Measurements from ENCODE around the gene EIF3I. TPM values are rescaled to one million over a fixed set of nuclear protein-coding genes. Genes with fewer than 3 reads are reported as not detected.

EIF3I gene
- total RNA-seq, 4 donors from 2014 or later: 98.8 to 211 (median 178) TPM

DNA sequence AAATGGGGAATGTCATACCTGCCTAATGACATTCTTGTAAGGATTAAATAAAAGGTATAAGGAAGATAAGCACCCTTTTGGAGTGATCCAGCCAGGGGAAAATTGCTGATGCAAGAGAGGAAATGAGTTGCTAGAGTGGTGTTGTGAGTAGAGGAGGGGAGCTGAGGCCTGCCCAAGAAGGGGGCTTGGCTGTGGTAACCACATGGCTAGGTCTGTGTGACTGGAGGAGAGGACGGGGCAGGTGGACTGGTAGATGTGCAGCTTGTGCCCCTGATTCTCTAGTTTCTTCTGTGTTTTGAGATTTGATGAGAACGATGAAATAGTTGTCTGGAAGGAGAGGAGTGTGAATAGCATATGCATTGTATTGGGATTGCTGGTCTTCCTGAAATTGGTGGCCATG is 36.1 kb upstream of the EIF3I start:
- WGBS: 97% methylated on average over 2 of the region's 2 CpGs
- DNase-seq (ENCODE audit: low spot score in 2 of 2): no peak
- no peak overlapping the region for H3K27ac ChIP-seq
- TF ChIP-seq, protein P1, sequence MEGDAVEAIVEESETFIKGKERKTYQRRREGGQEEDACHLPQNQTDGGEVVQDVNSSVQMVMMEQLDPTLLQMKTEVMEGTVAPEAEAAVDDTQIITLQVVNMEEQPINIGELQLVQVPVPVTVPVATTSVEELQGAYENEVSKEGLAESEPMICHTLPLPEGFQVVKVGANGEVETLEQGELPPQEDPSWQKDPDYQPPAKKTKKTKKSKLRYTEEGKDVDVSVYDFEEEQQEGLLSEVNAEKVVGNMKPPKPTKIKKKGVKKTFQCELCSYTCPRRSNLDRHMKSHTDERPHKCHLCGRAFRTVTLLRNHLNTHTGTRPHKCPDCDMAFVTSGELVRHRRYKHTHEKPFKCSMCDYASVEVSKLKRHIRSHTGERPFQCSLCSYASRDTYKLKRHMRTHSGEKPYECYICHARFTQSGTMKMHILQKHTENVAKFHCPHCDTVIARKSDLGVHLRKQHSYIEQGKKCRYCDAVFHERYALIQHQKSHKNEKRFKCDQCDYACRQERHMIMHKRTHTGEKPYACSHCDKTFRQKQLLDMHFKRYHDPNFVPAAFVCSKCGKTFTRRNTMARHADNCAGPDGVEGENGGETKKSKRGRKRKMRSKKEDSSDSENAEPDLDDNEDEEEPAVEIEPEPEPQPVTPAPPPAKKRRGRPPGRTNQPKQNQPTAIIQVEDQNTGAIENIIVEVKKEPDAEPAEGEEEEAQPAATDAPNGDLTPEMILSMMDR (IDR thresholded peaks at IDR 0.05): no peak
- TF ChIP-seq POLR2AphosphoS5 (IDR thresholded peaks at IDR 0.05) (no peak), POLR2A (IDR thresholded peaks at IDR 0.05) (no peak), EP300 (IDR thresholded peaks at IDR 0.05) (no peak)
- peaks cover 66% of the 10 kb centered on the region for H3K36me3 ChIP-seq
- no peak overlapping the region for H3K4me3 ChIP-seq
- H3K27me3 ChIP-seq: no peaks in the 10 kb centered on the region
- H3K9me3 ChIP-seq: no peaks in the 10 kb centered on the region
- peaks cover 40% of the 10 kb centered on the region for H3K4me1 ChIP-seq

DNA sequence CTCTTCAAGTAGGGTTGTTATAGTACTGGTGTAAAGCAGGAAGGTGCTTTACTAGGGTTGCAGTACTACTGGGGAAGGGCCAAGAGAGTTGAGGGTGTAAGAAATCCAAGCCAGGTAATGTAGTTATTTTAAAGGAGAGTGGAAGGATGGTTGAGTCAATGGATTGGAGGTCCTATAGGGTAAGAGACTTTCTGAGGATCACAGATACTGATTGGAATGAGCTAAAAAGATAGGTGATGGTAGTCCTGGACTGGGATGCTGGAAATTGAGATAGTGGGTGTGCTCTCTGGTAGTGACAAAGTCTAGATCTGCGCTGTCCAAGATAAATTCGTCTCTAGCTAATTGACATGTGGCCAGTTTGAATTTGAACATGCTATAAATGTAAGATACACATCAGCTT is 35.7 kb upstream of the EIF3I start:
- Histone ChIP-seq H3K27ac (no peak overlapping the region), H3K36me3 (peaks cover 70% of the 10 kb centered on the region)

DNA sequence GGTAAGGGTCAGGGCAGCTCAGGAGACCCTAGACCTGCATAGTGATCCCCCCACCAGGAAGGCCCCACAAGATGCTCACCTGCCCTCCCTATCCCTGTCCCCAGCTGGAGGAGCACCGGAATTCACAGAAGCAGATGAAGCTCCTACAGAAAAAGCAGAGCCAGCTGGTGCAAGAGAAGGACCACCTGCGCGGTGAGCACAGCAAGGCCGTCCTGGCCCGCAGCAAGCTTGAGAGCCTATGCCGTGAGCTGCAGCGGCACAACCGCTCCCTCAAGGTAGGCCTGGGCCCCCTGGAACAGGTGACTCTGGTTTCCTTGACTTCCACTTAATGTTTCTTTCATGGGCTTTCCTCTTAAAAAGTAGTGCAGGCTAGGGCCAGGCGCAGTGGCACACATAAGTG is 34.4 kb upstream of the EIF3I start:
- TF ChIP-seq POLR2A (IDR thresholded peaks at IDR 0.05): no peak
- no peak for DNase-seq (ENCODE audit: low spot score in 2 of 2)
- Histone ChIP-seq H3K36me3 (peaks cover 84% of the 10 kb centered on the region), H3K27me3 (no peaks in the 10 kb centered on the region), H3K4me1 (peaks cover 24% of the 10 kb centered on the region), H3K9me3 (no peaks in the 10 kb centered on the region), H3K27ac (no peak overlapping the region), H3K4me3 (no peak overlapping the region)
- WGBS: 98% methylated on average over 9 of the region's 9 CpGs

More for the DNA sequence above, 35.7 kb upstream of the EIF3I start:
- Histone ChIP-seq H3K4me1 (peaks cover 36% of the 10 kb centered on the region), H3K27me3 (no peaks in the 10 kb centered on the region), H3K9me3 (no peaks in the 10 kb centered on the region), H3K4me3 (no peak overlapping the region)
- DNase-seq (ENCODE audit: low spot score in 2 of 2): no peak
- TF ChIP-seq, protein P1 (IDR thresholded peaks at IDR 0.05): no peak
- TF ChIP-seq POLR2A (IDR thresholded peaks at IDR 0.05): no peak
- no peak for TF ChIP-seq POLR2AphosphoS5 (IDR thresholded peaks at IDR 0.05)
- WGBS: 97% methylated on average over 2 of the region's 2 CpGs

DNA sequence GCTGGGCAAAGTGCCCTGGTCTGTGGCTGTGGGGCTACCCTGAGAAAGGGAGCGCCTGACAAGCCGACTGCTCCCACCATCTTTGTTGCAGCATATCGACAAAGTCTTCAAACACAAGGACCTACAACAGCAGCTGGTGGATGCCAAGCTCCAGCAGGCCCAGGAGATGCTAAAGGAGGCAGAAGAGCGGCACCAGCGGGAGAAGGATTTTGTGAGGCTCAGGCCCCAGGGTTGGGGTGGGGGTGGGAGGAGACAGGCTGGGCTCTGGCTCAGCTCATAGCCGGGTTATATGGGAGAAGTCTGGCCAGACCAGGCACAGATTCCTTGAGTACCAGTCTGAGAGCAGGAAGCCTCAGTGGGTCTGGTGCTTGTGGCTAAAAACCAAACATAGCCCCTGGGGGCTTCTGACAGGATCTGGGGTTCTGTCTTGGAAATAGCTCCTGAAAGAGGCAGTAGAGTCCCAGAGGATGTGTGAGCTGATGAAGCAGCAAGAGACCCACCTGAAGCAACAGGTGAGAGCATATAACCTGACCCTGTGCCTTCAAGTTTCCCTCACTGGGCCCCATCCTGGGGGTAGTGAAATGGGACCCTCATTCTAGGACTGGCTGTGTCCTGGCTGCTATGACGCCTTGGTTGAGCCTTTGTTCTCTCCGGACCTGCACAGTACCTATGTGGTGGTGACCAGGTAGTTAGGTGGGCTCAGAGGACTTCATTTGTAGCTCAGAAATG is 29.8 kb upstream of the EIF3I start:
- WGBS: 86% methylated on average over 8 of the region's 8 CpGs

DNA sequence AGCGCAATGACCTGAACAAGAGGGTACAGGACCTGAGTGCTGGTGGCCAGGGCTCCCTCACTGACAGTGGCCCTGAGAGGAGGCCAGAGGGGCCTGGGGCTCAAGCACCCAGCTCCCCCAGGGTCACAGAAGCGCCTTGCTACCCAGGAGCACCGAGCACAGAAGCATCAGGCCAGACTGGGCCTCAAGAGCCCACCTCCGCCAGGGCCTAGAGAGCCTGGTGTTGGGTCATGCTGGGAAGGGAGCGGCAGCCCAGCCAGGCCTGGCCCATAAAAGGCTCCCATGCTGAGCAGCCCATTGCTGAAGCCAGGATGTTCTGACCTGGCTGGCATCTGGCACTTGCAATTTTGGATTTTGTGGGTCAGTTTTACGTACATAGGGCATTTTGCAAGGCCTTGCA is 27.2 kb upstream of the EIF3I start:
- DNase-seq (ENCODE audit: low spot score in 2 of 2): no peak
- H3K36me3 ChIP-seq: peaks cover 79% of the 10 kb centered on the region
- no peak overlapping the region for H3K27ac ChIP-seq
- H3K27me3 ChIP-seq: no peaks in the 10 kb centered on the region
- no peak overlapping the region for H3K4me3 ChIP-seq
- TF ChIP-seq POLR2A (IDR thresholded peaks at IDR 0.05) (no peak), EP300 (IDR thresholded peaks at IDR 0.05) (no peak), POLR2AphosphoS5 (IDR thresholded peaks at IDR 0.05) (no peak)
- TF ChIP-seq, protein P1 (IDR thresholded peaks at IDR 0.05): no peak
- H3K4me1 ChIP-seq: peaks cover 15% of the 10 kb centered on the region
- H3K9me3 ChIP-seq: no peaks in the 10 kb centered on the region
- 91% methylated on average over 6 of the region's 6 CpGs for WGBS

More for the DNA sequence above, 29.8 kb upstream of the EIF3I start:
- Histone ChIP-seq H3K4me3 (no peak overlapping the region), H3K36me3 (peaks cover 100% of the 10 kb centered on the region), H3K4me1 (peaks cover 7% of the 10 kb centered on the region), H3K27ac (no peak overlapping the region), H3K9me3 (no peaks in the 10 kb centered on the region), H3K27me3 (no peaks in the 10 kb centered on the region)
- TF ChIP-seq POLR2AphosphoS5 (IDR thresholded peaks at IDR 0.05) (no peak), EP300 (IDR thresholded peaks at IDR 0.05) (no peak), POLR2A (IDR thresholded peaks at IDR 0.05) (no peak)
- TF ChIP-seq, protein P1 (IDR thresholded peaks at IDR 0.05): no peak
- no peak for DNase-seq (ENCODE audit: low spot score in 2 of 2)
